Neuron (in vitro differentiated cells): Measurements from ENCODE around the gene RCBTB2.
"Not testable (repeated sequence)": the region's sequence is repeated elsewhere in the genome, so short reads cannot be mapped to it uniquely, and the experiment has no call there.

Experiments
- H2AFZ ChIP-seq: one replicate; pipeline ENCODE4 v1.6.1; 2013; ENCODE audit warnings: low read depth, mild to moderate bottlenecking, inconsistent platforms, low read length, moderate library complexity
- H3K27me3 ChIP-seq: one replicate; pipeline ENCODE4 v1.6.1; 2013; ENCODE audit warnings: low read length; ENCODE audit not compliant: insufficient read depth
- H3K36me3 ChIP-seq: one replicate; pipeline ENCODE4 v1.6.1; 2013; ENCODE audit warnings: low read length; ENCODE audit not compliant: insufficient read depth
- H3K4me1 ChIP-seq: one replicate; pipeline ENCODE4 v1.6.1; 2013; ENCODE audit warnings: low read length; ENCODE audit not compliant: insufficient read depth
- H3K4me3 ChIP-seq: 2 replicates; pipeline ENCODE4 v1.5.1; 2013; ENCODE audit warnings: mild to moderate bottlenecking, low read length, moderate library complexity
- H3K9me3 ChIP-seq: one replicate; pipeline ENCODE4 v1.6.1; 2013; ENCODE audit warnings: low read length

RCBTB2 gene

GRCh38 chr13:48476686-48477085 lies 56.2 kb downstream of the RCBTB2 start:
- Histone ChIP-seq H3K36me3 (peaks cover 35% of the 10 kb centered on the region), H3K9me3 (peaks cover 2% of the 10 kb centered on the region), H2AFZ (no peak overlapping the region), H3K4me1 (no peaks in the 10 kb centered on the region), H3K4me3 (no peak overlapping the region), H3K27me3 (no peaks in the 10 kb centered on the region)

- H3K9me3 ChIP-seq: peaks cover 2% of the 10 kb centered on the region
- H3K4me1 ChIP-seq: no peaks in the 10 kb centered on the region
- peaks cover 35% of the 10 kb centered on the region for H3K36me3 ChIP-seq
- no peaks in the 10 kb centered on the region for H3K27me3 ChIP-seq
- no peak overlapping the region for H2AFZ ChIP-seq
- no peak overlapping the region for H3K4me3 ChIP-seq
Observed at GRCh38 chr13:48476215-48476614, 56.7 kb downstream of the RCBTB2 start.

- Histone ChIP-seq H3K27me3 (no peaks in the 10 kb centered on the region), H3K4me3 (no peak overlapping the region), H2AFZ (no peak overlapping the region), H3K4me1 (no peaks in the 10 kb centered on the region), H3K9me3 (peaks cover 2% of the 10 kb centered on the region), H3K36me3 (peaks cover 35% of the 10 kb centered on the region)
Observed at GRCh38 chr13:48475230-48475629, 57.6 kb downstream of the RCBTB2 start.

GRCh38 chr13:48457578-48458242 lies 75.2 kb downstream of the RCBTB2 start:
- Histone ChIP-seq H3K9me3 (no peaks in the 10 kb centered on the region), H3K27me3 (no peaks in the 10 kb centered on the region), H3K4me3 (no peak overlapping the region), H3K4me1 (no peaks in the 10 kb centered on the region), H3K36me3 (peaks cover 47% of the 10 kb centered on the region), H2AFZ (no peak overlapping the region)

GRCh38 chr13:48456546-48456945 lies 76.3 kb downstream of the RCBTB2 start:
- Histone ChIP-seq H3K4me1 (no peaks in the 10 kb centered on the region), H3K4me3 (no peak overlapping the region), H3K27me3 (no peaks in the 10 kb centered on the region), H2AFZ (no peak overlapping the region), H3K9me3 (no peaks in the 10 kb centered on the region), H3K36me3 (peaks cover 46% of the 10 kb centered on the region)

GRCh38 chr13:48451196-48451595 lies 81.7 kb downstream of the RCBTB2 start:
- H3K9me3 ChIP-seq, H3K27me3 ChIP-seq, H3K4me3 ChIP-seq, H3K4me1 ChIP-seq, H2AFZ ChIP-seq: not testable (repeated sequence)
- peaks cover 15% of the 10 kb centered on the region for H3K36me3 ChIP-seq

- H3K4me3 ChIP-seq: no peak overlapping the region
- H3K36me3 ChIP-seq: peaks cover 8% of the 10 kb centered on the region
- no peaks in the 10 kb centered on the region for H3K27me3 ChIP-seq
- no peaks in the 10 kb centered on the region for H3K4me1 ChIP-seq
- H2AFZ ChIP-seq: no peak overlapping the region
- H3K9me3 ChIP-seq: no peaks in the 10 kb centered on the region
Observed at GRCh38 chr13:48449656-48450055, 83.2 kb downstream of the RCBTB2 start.

GRCh38 chr13:48448959-48449614 lies 83.8 kb downstream of the RCBTB2 start:
- Histone ChIP-seq H3K27me3 (no peaks in the 10 kb centered on the region), H3K4me3 (no peak overlapping the region), H2AFZ (no peak overlapping the region), H3K9me3 (no peaks in the 10 kb centered on the region), H3K36me3 (peaks cover 8% of the 10 kb centered on the region), H3K4me1 (no peaks in the 10 kb centered on the region)

GRCh38 chr13:48448285-48448958 lies 84.5 kb downstream of the RCBTB2 start:
- peaks cover 5% of the 10 kb centered on the region for H3K36me3 ChIP-seq
- H2AFZ ChIP-seq: no peak overlapping the region
- no peak overlapping the region for H3K4me3 ChIP-seq
- no peaks in the 10 kb centered on the region for H3K9me3 ChIP-seq
- H3K4me1 ChIP-seq: no peaks in the 10 kb centered on the region
- no peaks in the 10 kb centered on the region for H3K27me3 ChIP-seq

GRCh38 chr13:48446464-48446863 lies 86.4 kb downstream of the RCBTB2 start:
- H3K36me3 ChIP-seq: peaks cover 2% of the 10 kb centered on the region
- no peak overlapping the region for H2AFZ ChIP-seq

GRCh38 chr13:48443442-48444208 lies 89.3 kb downstream of the RCBTB2 start:
- no peak overlapping the region for H2AFZ ChIP-seq
- H3K27me3 ChIP-seq: no peaks in the 10 kb centered on the region
- H3K9me3 ChIP-seq: no peaks in the 10 kb centered on the region
- H3K4me3 ChIP-seq: no peak overlapping the region
- no peaks in the 10 kb centered on the region for H3K4me1 ChIP-seq
- H3K36me3 ChIP-seq: peaks cover 2% of the 10 kb centered on the region

More at GRCh38 chr13:48446464-48446863, 86.4 kb downstream of the RCBTB2 start:
- H3K4me3 ChIP-seq: no peak overlapping the region
- no peaks in the 10 kb centered on the region for H3K4me1 ChIP-seq
- no peaks in the 10 kb centered on the region for H3K27me3 ChIP-seq
- H3K9me3 ChIP-seq: no peaks in the 10 kb centered on the region
